OCI-LY7 (cell line): ENCODE data around the gene ANKRD17.

Experiments used
- CTCF ChIP-seq: fragments of 200-600 bp; sonication (generic); conservative IDR thresholded peaks from 2 replicates; pipeline ENCODE4 v1.5.1; 2014; ENCODE audit warnings: mild to moderate bottlenecking, antibody characterized with exemption, low read length, moderate library complexity, mixed read lengths
- EZH2phosphoT487 ChIP-seq: fragments of 200-600 bp; sonication (generic); IDR thresholded peaks from 2 replicates; pipeline ENCODE4 v1.6.1; 2018; ENCODE audit warnings: low read depth, borderline replicate concordance, mild to moderate bottlenecking, mixed run types, antibody characterized with exemption, low read length, moderate library complexity, mixed read lengths

GRCh38 chr4:73258686-73259570 is at the start of gene ANKRD17:
- TF ChIP-seq EZH2phosphoT487 = no peak
- TF ChIP-seq CTCF = no peak
